IMR-90 (cell line): ENCODE data around the gene PPM1H. TPM values are rescaled to one million over a fixed set of nuclear protein-coding genes. Genes with fewer than 3 reads are reported as not detected.

Source experiments
- ATAC-seq: fragments of 200-7000 bp; cut with Tn5 transposase; 2 replicates; pipeline ENCODE4 v1.9.1; 2020; ENCODE audit warnings: low read depth, mild to moderate bottlenecking, moderate library complexity
- BruUV-seq: library from RNA; stranded (reverse); fragments of 400-500 nt; replicated peaks from 2 replicates; lab custom pipeline; 2021; lab: Mats Ljungman, UMichigan
- CTCF ChIA-PET: fragments of 300-600 bp; formaldehyde crosslinking; extraction: SDS; loops from one replicate; lab custom pipeline; 2021; ENCODE audit warnings: antibody characterized with exemption; lab: Yijun Ruan, JAX
- POLR2A ChIA-PET: fragments of 300-600 bp; sonication (Branson Sonifier 250); formaldehyde crosslinking; loops from one replicate; lab custom pipeline; 2022; ENCODE audit warnings: antibody characterized with exemption; ENCODE audit not compliant: unreplicated experiment; lab: Charles Lee
- DNase-seq: peaks from one replicate; pipeline ENCODE4 v3.0.0; 2013
- H2AFZ ChIP-seq: replicated peaks from 2 replicates; pipeline ENCODE3; 2013; ENCODE audit warnings: low read length, mild to moderate bottlenecking; ENCODE audit not compliant: poor library complexity
- H2AK5ac ChIP-seq: 2 replicates; pipeline ENCODE4 v1.6.1; 2013; ENCODE audit warnings: low read depth, low read length, inconsistent platforms
- H2AK9ac ChIP-seq: replicated peaks from 2 replicates; pipeline ENCODE3; 2013; ENCODE audit warnings: mild to moderate bottlenecking, low read depth, low read length, moderate library complexity; ENCODE audit not compliant: poor library complexity
- H2BK120ac ChIP-seq: 2 replicates; pipeline ENCODE4 v1.6.1; 2013; ENCODE audit warnings: low read depth, low read length, inconsistent platforms
- H2BK15ac ChIP-seq: 3 replicates; pipeline ENCODE4 v1.6.1; 2013; ENCODE audit warnings: low read depth, low read length, inconsistent platforms
- H2BK20ac ChIP-seq: 2 replicates; pipeline ENCODE4 v1.6.1; 2013; ENCODE audit warnings: low read depth, mild to moderate bottlenecking, inconsistent platforms, low read length, moderate library complexity
- H2BK5ac ChIP-seq: 2 replicates; pipeline ENCODE4 v1.6.1; 2013; ENCODE audit warnings: mild to moderate bottlenecking, low read depth, low read length, inconsistent platforms; ENCODE audit not compliant: poor library complexity, severe bottlenecking
- H3K14ac ChIP-seq: replicated peaks from 2 replicates; pipeline ENCODE4 v1.6.1; 2013; ENCODE audit warnings: low read depth, low read length, inconsistent platforms
- H3K18ac ChIP-seq: 2 replicates; pipeline ENCODE4 v1.6.1; 2013; ENCODE audit warnings: low read depth, low read length, control low read depth
- H3K23ac ChIP-seq: 2 replicates; pipeline ENCODE4 v1.6.1; 2013; ENCODE audit warnings: low read depth, low read length, inconsistent platforms
- H3K27ac ChIP-seq: 2 replicates; pipeline ENCODE4 v1.5.1; 2013; ENCODE audit warnings: mild to moderate bottlenecking, control low read depth, low read length; ENCODE audit not compliant: insufficient read depth
- H3K27me3 ChIP-seq: 2 replicates; pipeline ENCODE4 v1.6.1; 2013; ENCODE audit warnings: low read length; ENCODE audit not compliant: control insufficient read depth, insufficient read depth
- H3K36me3 ChIP-seq: 2 replicates; pipeline ENCODE4 v1.6.1; 2013; ENCODE audit warnings: low read length, mixed read lengths; ENCODE audit not compliant: control insufficient read depth, insufficient read depth
- H3K4ac ChIP-seq: 2 replicates; pipeline ENCODE4 v1.6.1; 2013; ENCODE audit warnings: low read depth, low read length, inconsistent platforms
- H3K4me1 ChIP-seq: 2 replicates; pipeline ENCODE4 v1.6.1; 2013; ENCODE audit warnings: low read length, mixed read lengths; ENCODE audit not compliant: control insufficient read depth, insufficient read depth
- H3K4me2 ChIP-seq: 2 replicates; pipeline ENCODE4 v1.6.1; 2013; ENCODE audit warnings: low read depth, mild to moderate bottlenecking, control low read depth, low read length, moderate library complexity
- H3K4me3 ChIP-seq: 2 replicates; pipeline ENCODE4 v1.5.1; 2013; ENCODE audit warnings: low read depth, mild to moderate bottlenecking, control low read depth, low read length, moderate library complexity; ENCODE audit not compliant: insufficient read depth
- H3K56ac ChIP-seq: 2 replicates; pipeline ENCODE4 v1.6.1; 2013; ENCODE audit warnings: low read length, inconsistent platforms; ENCODE audit not compliant: insufficient read depth; ENCODE audit errors: extremely low read depth
- H3K79me1 ChIP-seq, 2 experiments: 2 replicates each; pipeline ENCODE4 v1.6.1; 2013; ENCODE audit warnings: low read length in 2 of 2, inconsistent platforms in 1 of 2, low read depth in 1 of 2
- H3K9ac ChIP-seq: 2 replicates; pipeline ENCODE4 v1.6.1; 2013; ENCODE audit warnings: low read depth, low read length, control low read depth
- H3K9me1 ChIP-seq: 2 replicates; pipeline ENCODE4 v1.6.1; 2013; ENCODE audit warnings: low read length, inconsistent platforms; ENCODE audit not compliant: insufficient read depth
- H3K9me3 ChIP-seq: 2 replicates; pipeline ENCODE4 v1.6.1; 2013; ENCODE audit warnings: low read length; ENCODE audit not compliant: control insufficient read depth, insufficient read depth
- H4K20me1 ChIP-seq: 2 replicates; pipeline ENCODE4 v1.6.1; 2013; ENCODE audit warnings: low read length, inconsistent platforms; ENCODE audit not compliant: insufficient read depth
- H4K5ac ChIP-seq: 2 replicates; pipeline ENCODE4 v1.6.1; 2013; ENCODE audit warnings: mild to moderate bottlenecking, low read depth, low read length, control low read depth
- H4K8ac ChIP-seq, 2 experiments: 2 replicates each; pipeline ENCODE4 v1.6.1; 2013; ENCODE audit warnings: low read depth in 2 of 2, low read length in 2 of 2, control low read depth in 1 of 2, inconsistent platforms in 1 of 2
- H4K91ac ChIP-seq: 2 replicates; pipeline ENCODE4 v1.6.1; 2013; ENCODE audit warnings: low read depth, low read length, inconsistent platforms; ENCODE audit not compliant: insufficient read depth
- BHLHE40 ChIP-seq: fragments of 150-350 bp; IDR thresholded peaks from 2 replicates; pipeline ENCODE4 v1.6.1; 2016; ENCODE audit warnings: mild to moderate bottlenecking, low read depth, low read length
- CEBPB ChIP-seq: IDR thresholded peaks from 2 replicates; pipeline ENCODE4 v1.6.1; 2012; ENCODE audit warnings: low read depth, low read length, improper control_type of control experiment
- CHD1 ChIP-seq: IDR thresholded peaks from 2 replicates; pipeline ENCODE4 v1.6.1; 2012; ENCODE audit warnings: low read depth, low read length, improper control_type of control experiment
- CTCF ChIP-seq: conservative IDR thresholded peaks from 2 replicates; pipeline ENCODE4 v1.5.1; 2012; ENCODE audit warnings: mild to moderate bottlenecking, low read depth, low read length, improper control_type of control experiment
- ELK1 ChIP-seq: fragments of 150-350 bp; IDR thresholded peaks from 2 replicates; pipeline ENCODE4 v1.6.1; 2016; ENCODE audit warnings: low read depth, mild to moderate bottlenecking, low read length, moderate library complexity, borderline replicate concordance
- FOS ChIP-seq: fragments of 150-350 bp; IDR thresholded peaks from 2 replicates; pipeline ENCODE4 v1.6.1; 2016; ENCODE audit warnings: low read depth, low read length
- MAFK ChIP-seq: IDR thresholded peaks from 2 replicates; pipeline ENCODE4 v1.6.1; 2012; ENCODE audit warnings: low read depth, low read length, improper control_type of control experiment
- MAZ ChIP-seq: IDR thresholded peaks from 2 replicates; pipeline ENCODE4 v1.6.1; 2012; ENCODE audit warnings: low read depth, mild to moderate bottlenecking, low read length, improper control_type of control experiment, moderate library complexity, borderline replicate concordance
- MXI1 ChIP-seq: IDR thresholded peaks from 2 replicates; pipeline ENCODE4 v1.6.1; 2012; ENCODE audit warnings: low read depth, mild to moderate bottlenecking, low read length, moderate library complexity, borderline replicate concordance
- NFE2L2 ChIP-seq: fragments of 150-350 bp; IDR thresholded peaks from 2 replicates; pipeline ENCODE4 v1.6.1; 2016; ENCODE audit warnings: low read depth, mild to moderate bottlenecking, low read length
- POLR2A ChIP-seq: IDR thresholded peaks from 2 replicates; pipeline ENCODE4 v1.6.1; 2012; ENCODE audit warnings: mild to moderate bottlenecking, low read depth, low read length
- RAD21 ChIP-seq: IDR thresholded peaks from 2 replicates; pipeline ENCODE4 v1.6.1; 2012; ENCODE audit warnings: low read length, improper control_type of control experiment
- RCOR1 ChIP-seq: IDR thresholded peaks from 2 replicates; pipeline ENCODE4 v1.6.1; 2012; ENCODE audit warnings: mild to moderate bottlenecking, low read length, improper control_type of control experiment; ENCODE audit not compliant: insufficient replicate concordance
- RFX5 ChIP-seq: IDR thresholded peaks from 2 replicates; pipeline ENCODE4 v1.8.0; 2012; ENCODE audit warnings: low read depth, mild to moderate bottlenecking, low read length, moderate library complexity
- SMC3 ChIP-seq: fragments of 150-350 bp; IDR thresholded peaks from 2 replicates; pipeline ENCODE4 v1.6.1; 2016; ENCODE audit warnings: low read depth, mild to moderate bottlenecking, antibody characterized with exemption, low read length, moderate library complexity
- USF2 ChIP-seq: fragments of 150-350 bp; IDR thresholded peaks from 2 replicates; pipeline ENCODE4 v1.6.1; 2017; ENCODE audit warnings: mild to moderate bottlenecking, antibody characterized with exemption, low read length, low read depth
- WGBS, 2 experiments: methylation state at CpG; one replicate each; pipeline versions ENCODE4 v1.1.5 to v1.1.7; 2013; ENCODE audit warnings: missing lambda C conversion rate in 2 of 2; ENCODE audit not compliant: insufficient read length in 1 of 2; ENCODE audit errors: extremely low coverage in 2 of 2; 5-methylcytosine and 5-hydroxymethylcytosine counted together
- dilution Hi-C: fragments of 300-500 bp; cut with HindIII; formaldehyde crosslinking; loops from one replicate; pipeline ENCODE4 v1.14.3; 2018; ENCODE audit warnings: low sequenced_read_pairs; ENCODE audit not compliant: unreplicated experiment
- in situ Hi-C: fragments of 300-500 bp; cut with MboI; formaldehyde crosslinking; loops from 3 replicates; pipeline ENCODE4 v1.14.3; 2019; ENCODE audit warnings: low sequenced_read_pairs, inconsistent platforms, mixed read lengths
- intact Hi-C: fragments of 100-400 bp; cut with micrococcal nuclease; formaldehyde crosslinking; loops from 2 replicates; pipeline ENCODE4 v1.10.0; 2022
- polyA plus RNA-seq, 3 experiments: library from polyadenylated mRNA; depleted of rRNA; stranded (reverse); fragments of >200 nt; gene quantifications; 2 replicates each; pipeline ENCODE4 v1.2.3, GENCODE V29; 2012; ENCODE audit warnings: low replicate concordance in 1 of 3
- total RNA-seq: library from RNA; depleted of rRNA; stranded (reverse); fragments of >200 nt; gene quantifications from 2 replicates; pipeline ENCODE4 v1.2.3, GENCODE V29; 2012

The PPM1H gene
- total and polyA plus RNA-seq, 2 of the 4 experiments (the other 2 are of a cell fraction) = 0.14 to 0.18 TPM

GRCh38 chr12:62697893-62698292 lies 237.1 kb downstream of the PPM1H start:
- Histone ChIP-seq H3K9ac (no peak overlapping the region), H4K20me1 (no peaks in the 10 kb centered on the region; the same call in 1 of the 2 replicates), H3K27ac (no peak overlapping the region), H2BK15ac (peak overlapping the region; percentile 93; the same call in 2 of the 3 replicates), H3K4me3 (no peak overlapping the region), H4K5ac (peak overlapping the region; percentile 52; the same call in 1 of the 2 replicates), H2BK20ac (peak overlapping the region; percentile 81; the same call in 1 of the 2 replicates), H2AK9ac (peak overlapping the region; percentile 53), H3K23ac (peak overlapping the region; percentile 63; the same call in 1 of the 2 replicates), H4K8ac (peak overlapping the region in 1 of 2 experiments; percentile 59; a peak in 1 of 4 replicates), H2AFZ (no peak overlapping the region), H3K4me1 (peaks cover 27% of the 10 kb centered on the region), H3K9me1 (peaks cover 14% of the 10 kb centered on the region), H3K18ac (peak overlapping the region; percentile 87; the same call in 1 of the 2 replicates), H2BK120ac (peak overlapping the region; percentile 83), H2BK5ac (peak overlapping the region; percentile 40), H3K14ac (peak overlapping the region; percentile 82), H3K56ac (no peak overlapping the region), H2AK5ac (peak overlapping the region; percentile 91), H3K79me1 (peaks cover 0 to 3% of the 10 kb centered on the region in 2 experiments; a peak in 1 of 4 replicates), H3K9me3 (no peaks in the 10 kb centered on the region), H4K91ac (peak overlapping the region; percentile 34; the same call in 1 of the 2 replicates), H3K36me3 (no peaks in the 10 kb centered on the region), H3K4ac (peak overlapping the region; percentile 79), H3K27me3 (no peaks in the 10 kb centered on the region), H3K4me2 (no peak overlapping the region)
- DNase-seq = no peak
- no peak for ATAC-seq
- ChIA-PET CTCF (interaction anchor here (1.1 kb wide), 1 partner anchor 96 kb away, joined by 3 read pairs; no protein-coding TSS in a partner anchor), POLR2A (no interaction called here)
- no TSS peak for BruUV-seq
- TF ChIP-seq CHD1 (no peak), SMC3 (no peak), MXI1 (no peak), MAFK (no peak), CEBPB (no peak), MAZ (no peak), FOS (no peak), POLR2A (no peak), ELK1 (no peak), NFE2L2 (no peak), RCOR1 (no peak), RAD21 (no peak), USF2 (no peak), RFX5 (no peak), CTCF (no peak), BHLHE40 (no peak)
- dilution Hi-C loops (no loop called here), intact Hi-C loops (no loop called here), in situ Hi-C loops (no loop called here)
- WGBS, 2 experiments = 100% methylated on average over 1 of the region's 1 CpG; no CpG with 5 or more reads in 1 of the 2 experiments
